Astrocyte (in vitro differentiated cells and primary cell): ENCODE data around the gene PPP3CA. TPM values are rescaled to one million over a fixed set of nuclear protein-coding genes. Genes with fewer than 3 reads are reported as not detected.

Source experiments
- DNase-seq: peaks from one replicate; pipeline ENCODE4 v3.0.0-alpha.2; 2010; ENCODE audit warnings: low read depth
- FAIRE-seq: peaks from 2 replicates; lab custom pipeline; 2011; peaks lifted over from hg19 to GRCh38; lab: Jason Lieb, UNC
- H2AFZ ChIP-seq: 2 replicates; pipeline ENCODE4 v1.6.0; 2012; ENCODE audit warnings: low read depth, low read length, inconsistent platforms
- H3K27ac ChIP-seq: 2 replicates; pipeline ENCODE4 v1.5.1; 2011; ENCODE audit warnings: low read depth, low read length, inconsistent platforms
- H3K27me3 ChIP-seq: 2 replicates; pipeline ENCODE4 v1.6.0; 2011; ENCODE audit warnings: low read length, inconsistent platforms; ENCODE audit not compliant: insufficient read depth
- H3K36me3 ChIP-seq: 2 replicates; pipeline ENCODE4 v1.5.1; 2011; ENCODE audit warnings: low read length, inconsistent platforms; ENCODE audit not compliant: insufficient read depth
- H3K4me1 ChIP-seq: 2 replicates; pipeline ENCODE4 v1.5.1; 2011; ENCODE audit warnings: low read length, inconsistent platforms; ENCODE audit not compliant: insufficient read depth
- H3K4me2 ChIP-seq: 2 replicates; pipeline ENCODE4 v1.6.0; 2012; ENCODE audit warnings: low read length, inconsistent platforms
- H3K4me3 ChIP-seq: 2 replicates; pipeline ENCODE4 v1.5.1; 2011; ENCODE audit warnings: low read depth, mild to moderate bottlenecking, low read length, inconsistent platforms; ENCODE audit not compliant: insufficient read depth
- H3K79me2 ChIP-seq: 2 replicates; pipeline ENCODE4 v1.6.0; 2012; ENCODE audit warnings: mild to moderate bottlenecking, low read length, inconsistent platforms; ENCODE audit not compliant: insufficient read depth
- H3K9ac ChIP-seq: 2 replicates; pipeline ENCODE4 v1.6.0; 2012; ENCODE audit warnings: mild to moderate bottlenecking, low read length, inconsistent platforms
- H3K9me3 ChIP-seq: 2 replicates; pipeline ENCODE4 v1.5.1; 2012; ENCODE audit warnings: low read depth, mild to moderate bottlenecking, low read length, inconsistent platforms; ENCODE audit not compliant: insufficient read depth
- H4K20me1 ChIP-seq: 2 replicates; pipeline ENCODE4 v1.6.0; 2012; ENCODE audit warnings: low read length, inconsistent platforms; ENCODE audit not compliant: insufficient read depth
- H3K27ac Mint-ChIP-seq: one replicate; pipeline ENCODE4 v1.8.0; 2021; ENCODE audit warnings: mild to moderate bottlenecking, mixed read lengths; ENCODE audit not compliant: unreplicated experiment
- H3K27me3 Mint-ChIP-seq: one replicate; pipeline ENCODE4 v1.8.0; 2021; ENCODE audit warnings: low read depth, mixed read lengths; ENCODE audit not compliant: unreplicated experiment
- H3K36me3 Mint-ChIP-seq: one replicate; pipeline ENCODE4 v1.8.0; 2021; ENCODE audit warnings: low read depth, mixed read lengths; ENCODE audit not compliant: unreplicated experiment
- H3K4me1 Mint-ChIP-seq: one replicate; pipeline ENCODE4 v1.8.0; 2021; ENCODE audit warnings: low read depth, mixed read lengths; ENCODE audit not compliant: unreplicated experiment
- H3K4me3 Mint-ChIP-seq: one replicate; pipeline ENCODE4 v1.8.0; 2021; ENCODE audit warnings: mild to moderate bottlenecking, moderate library complexity, mixed read lengths; ENCODE audit not compliant: unreplicated experiment
- H3K9me3 Mint-ChIP-seq: one replicate; pipeline ENCODE4 v1.8.0; 2021; ENCODE audit warnings: mild to moderate bottlenecking, mixed read lengths; ENCODE audit not compliant: unreplicated experiment
- EZH2 ChIP-seq: IDR thresholded peaks from 2 replicates; pipeline ENCODE4 v1.6.1; 2012; ENCODE audit warnings: mild to moderate bottlenecking, low read length, inconsistent platforms; ENCODE audit not compliant: insufficient read depth
- total RNA-seq: library from RNA; stranded (reverse); gene quantifications from 2 replicates; pipeline ENCODE4 v1.2.1, GENCODE V29; 2021
- TF ChIP-seq, protein P1 (sequence below): IDR thresholded peaks from 2 replicates; pipeline ENCODE4 v1.5.1; 2011; ENCODE audit warnings: low read depth, mild to moderate bottlenecking, inconsistent platforms, low read length, moderate library complexity; ENCODE audit not compliant: insufficient read depth

PPP3CA gene
- total RNA-seq, 1 donor from 2014 or later: 101 TPM

DNA sequence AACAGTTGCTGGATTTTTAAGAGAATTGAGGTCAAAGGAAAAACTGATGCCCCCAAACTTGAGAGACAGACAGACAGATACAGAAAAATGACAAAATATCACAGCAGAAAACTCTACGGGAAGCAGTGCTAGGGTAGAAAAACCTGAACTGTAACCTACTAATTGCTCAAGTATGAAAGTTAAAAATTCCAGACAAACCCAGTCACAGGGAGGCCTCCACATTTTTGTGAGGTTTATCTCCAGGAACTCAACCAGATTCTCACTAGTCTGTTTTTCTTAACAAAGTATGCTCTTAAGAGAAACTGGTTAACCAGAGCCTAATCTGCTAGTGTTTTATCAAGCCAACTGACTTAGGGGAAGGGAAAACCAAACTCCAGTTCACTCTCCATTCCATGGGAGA is 19.9 kb upstream of the PPP3CA start:
- TF ChIP-seq EZH2: no peak
- TF ChIP-seq, protein P1, sequence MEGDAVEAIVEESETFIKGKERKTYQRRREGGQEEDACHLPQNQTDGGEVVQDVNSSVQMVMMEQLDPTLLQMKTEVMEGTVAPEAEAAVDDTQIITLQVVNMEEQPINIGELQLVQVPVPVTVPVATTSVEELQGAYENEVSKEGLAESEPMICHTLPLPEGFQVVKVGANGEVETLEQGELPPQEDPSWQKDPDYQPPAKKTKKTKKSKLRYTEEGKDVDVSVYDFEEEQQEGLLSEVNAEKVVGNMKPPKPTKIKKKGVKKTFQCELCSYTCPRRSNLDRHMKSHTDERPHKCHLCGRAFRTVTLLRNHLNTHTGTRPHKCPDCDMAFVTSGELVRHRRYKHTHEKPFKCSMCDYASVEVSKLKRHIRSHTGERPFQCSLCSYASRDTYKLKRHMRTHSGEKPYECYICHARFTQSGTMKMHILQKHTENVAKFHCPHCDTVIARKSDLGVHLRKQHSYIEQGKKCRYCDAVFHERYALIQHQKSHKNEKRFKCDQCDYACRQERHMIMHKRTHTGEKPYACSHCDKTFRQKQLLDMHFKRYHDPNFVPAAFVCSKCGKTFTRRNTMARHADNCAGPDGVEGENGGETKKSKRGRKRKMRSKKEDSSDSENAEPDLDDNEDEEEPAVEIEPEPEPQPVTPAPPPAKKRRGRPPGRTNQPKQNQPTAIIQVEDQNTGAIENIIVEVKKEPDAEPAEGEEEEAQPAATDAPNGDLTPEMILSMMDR: no peak
- Histone ChIP-seq H4K20me1 (no peaks in the 10 kb centered on the region), H3K9me3 (no peaks in the 10 kb centered on the region), H3K36me3 (no peaks in the 10 kb centered on the region), H3K4me1 (peaks cover 13% of the 10 kb centered on the region), H3K4me3 (no peak overlapping the region), H3K27ac (peak overlapping the region; percentile 83), H3K9ac (peak overlapping the region; percentile 48), H2AFZ (peak overlapping the region; percentile 11), H3K4me2 (peak overlapping the region; percentile 44), H3K27me3 (no peaks in the 10 kb centered on the region), H3K79me2 (no peaks in the 10 kb centered on the region)
- Mint-ChIP-seq H3K4me3 (no peak overlapping the region), H3K36me3 (peaks cover 2% of the 10 kb centered on the region), H3K27ac (peak overlapping the region; percentile 100), H3K4me1 (peaks cover 14% of the 10 kb centered on the region), H3K9me3 (peaks cover 4% of the 10 kb centered on the region), H3K27me3 (no peaks in the 10 kb centered on the region)
- FAIRE-seq: peak; percentile 98
- peak; percentile 97 for DNase-seq

DNA sequence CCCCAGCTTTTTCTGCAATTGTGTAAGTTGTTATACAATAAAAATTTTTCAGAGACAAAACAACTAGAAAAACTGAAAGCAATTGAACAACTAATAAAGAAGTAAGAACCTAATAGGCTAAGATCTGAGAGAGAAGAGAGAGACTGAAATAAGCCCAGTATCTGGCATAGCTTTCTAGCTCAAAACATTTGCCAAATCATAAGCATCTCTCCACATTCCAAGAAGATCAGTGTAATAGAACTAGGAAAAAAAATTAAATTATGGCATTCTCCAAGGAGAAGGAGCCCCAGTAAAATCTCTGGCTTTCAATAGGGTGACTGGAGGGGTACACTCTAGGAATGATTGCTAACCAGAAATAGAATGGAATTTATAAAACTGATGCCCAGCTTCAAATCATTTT is 19.0 kb upstream of the PPP3CA start:
- Mint-ChIP-seq H3K27ac (peak overlapping the region; percentile 100), H3K9me3 (peaks cover 4% of the 10 kb centered on the region), H3K4me3 (no peak overlapping the region), H3K4me1 (peaks cover 14% of the 10 kb centered on the region), H3K27me3 (no peaks in the 10 kb centered on the region), H3K36me3 (peaks cover 2% of the 10 kb centered on the region)
- Histone ChIP-seq H3K79me2 (no peaks in the 10 kb centered on the region), H3K4me2 (no peak overlapping the region), H3K27ac (peak overlapping the region; percentile 83), H2AFZ (no peak overlapping the region), H3K9me3 (no peaks in the 10 kb centered on the region), H3K36me3 (no peaks in the 10 kb centered on the region), H3K4me3 (no peak overlapping the region), H3K4me1 (peaks cover 13% of the 10 kb centered on the region), H4K20me1 (no peaks in the 10 kb centered on the region), H3K9ac (no peak overlapping the region), H3K27me3 (no peaks in the 10 kb centered on the region)
- DNase-seq (peak; percentile 48), FAIRE-seq (peak; percentile 47)
- TF ChIP-seq, protein P1: no peak
- no peak for TF ChIP-seq EZH2

DNA sequence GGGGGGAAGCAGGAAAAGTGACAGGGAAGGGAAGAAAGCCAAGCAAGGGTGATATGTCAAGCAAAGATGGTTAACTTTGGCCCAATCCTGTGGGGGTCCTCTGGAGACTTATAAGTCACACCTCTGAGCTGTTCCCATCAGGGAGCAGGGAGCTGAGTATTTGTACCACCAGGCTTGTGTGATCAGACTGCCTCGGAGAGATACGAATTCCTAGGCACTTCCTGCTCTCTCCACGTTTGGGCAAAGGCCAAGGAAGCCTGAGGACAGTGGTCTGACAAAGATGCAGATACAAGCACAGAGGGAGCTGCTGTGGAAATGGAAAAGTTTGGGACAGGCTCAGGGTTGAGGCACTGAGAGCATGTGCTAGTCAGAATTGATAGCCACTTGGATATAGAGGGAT is 10.4 kb upstream of the PPP3CA start:
- Histone ChIP-seq H3K27me3 (no peaks in the 10 kb centered on the region), H3K36me3 (no peaks in the 10 kb centered on the region), H4K20me1 (no peaks in the 10 kb centered on the region), H3K27ac (peak overlapping the region; percentile 93), H3K4me1 (peaks cover 23% of the 10 kb centered on the region), H2AFZ (no peak overlapping the region), H3K9ac (no peak overlapping the region), H3K9me3 (no peaks in the 10 kb centered on the region), H3K4me3 (no peak overlapping the region), H3K4me2 (peak overlapping the region; percentile 81), H3K79me2 (no peaks in the 10 kb centered on the region)
- no peaks in the 10 kb centered on the region for H3K36me3 Mint-ChIP-seq
- H3K4me3 Mint-ChIP-seq: peak overlapping the region; percentile 8
- H3K27ac Mint-ChIP-seq: peak overlapping the region; percentile 90
- FAIRE-seq (no peak), DNase-seq (peak; percentile 54)
- peaks cover 26% of the 10 kb centered on the region for H3K4me1 Mint-ChIP-seq
- no peaks in the 10 kb centered on the region for H3K27me3 Mint-ChIP-seq
- TF ChIP-seq, protein P1: no peak
- no peak for TF ChIP-seq EZH2
- H3K9me3 Mint-ChIP-seq: no peaks in the 10 kb centered on the region
